VCaP (cell line): ENCODE results near the gene SELENOO.

Experiments
- H3K27ac ChIP-seq: fragments of 450-650 bp; 2 replicates; pipeline ENCODE4 v1.5.1; 2017
- CTCF ChIP-seq: fragments of 450-650 bp; conservative IDR thresholded peaks from 2 replicates; pipeline ENCODE4 v1.5.1; 2017; ENCODE audit warnings: mild to moderate bottlenecking, moderate library complexity

SELENOO gene

DNA sequence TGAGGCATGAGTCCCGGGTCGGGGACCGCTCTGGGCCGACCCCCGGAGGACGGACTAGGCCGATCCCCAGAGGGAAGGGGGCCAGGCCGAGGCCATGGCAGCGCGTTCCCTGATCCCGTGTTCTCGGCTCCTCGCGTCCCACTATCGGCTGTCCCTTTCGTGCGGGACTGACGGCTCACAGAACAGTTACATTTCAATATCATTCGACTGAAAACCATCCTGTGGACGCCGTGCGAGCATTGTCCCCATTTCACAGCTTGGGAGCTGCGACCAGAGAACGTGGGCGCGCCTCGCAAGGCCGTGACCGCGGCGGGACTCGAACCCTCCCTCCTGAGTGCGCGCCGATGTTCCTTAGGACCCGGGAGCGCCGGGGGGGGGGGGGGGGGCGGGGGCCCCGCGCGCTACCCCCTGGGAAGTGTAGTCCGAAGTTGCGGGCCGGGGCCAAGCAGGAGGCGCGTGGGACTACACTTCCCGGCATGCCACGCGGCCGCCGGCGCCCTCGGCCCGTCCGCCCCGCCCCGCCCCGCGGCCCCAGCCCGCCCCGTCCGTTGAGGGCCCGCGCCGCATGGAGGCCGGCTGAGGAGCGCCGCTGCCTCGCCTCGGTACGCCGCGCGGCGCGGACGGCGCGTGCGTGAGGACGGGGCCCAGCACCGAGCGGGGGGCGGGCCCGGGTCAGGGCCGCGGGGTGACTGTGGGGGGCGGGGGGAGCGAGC is 15.3 kb upstream of the SELENOO start, which contains the start of gene TRABD:
Gene TRABD (plus strand): TSS at position 539 of the 713 bp plus-strand sequence. CDS start 7,148 bp downstream, outside the sequence.
- no peak for TF ChIP-seq CTCF
- H3K27ac ChIP-seq = peak within 1 kb of the TSS; percentile 73; the same call in 1 of the 2 replicates

- no peak for TF ChIP-seq CTCF
- H3K27ac ChIP-seq = peak overlapping the region; percentile 73; the same call in 1 of the 2 replicates
Observed at GRCh38 chr22:50186181-50186714, 14.6 kb upstream of the SELENOO start.

DNA sequence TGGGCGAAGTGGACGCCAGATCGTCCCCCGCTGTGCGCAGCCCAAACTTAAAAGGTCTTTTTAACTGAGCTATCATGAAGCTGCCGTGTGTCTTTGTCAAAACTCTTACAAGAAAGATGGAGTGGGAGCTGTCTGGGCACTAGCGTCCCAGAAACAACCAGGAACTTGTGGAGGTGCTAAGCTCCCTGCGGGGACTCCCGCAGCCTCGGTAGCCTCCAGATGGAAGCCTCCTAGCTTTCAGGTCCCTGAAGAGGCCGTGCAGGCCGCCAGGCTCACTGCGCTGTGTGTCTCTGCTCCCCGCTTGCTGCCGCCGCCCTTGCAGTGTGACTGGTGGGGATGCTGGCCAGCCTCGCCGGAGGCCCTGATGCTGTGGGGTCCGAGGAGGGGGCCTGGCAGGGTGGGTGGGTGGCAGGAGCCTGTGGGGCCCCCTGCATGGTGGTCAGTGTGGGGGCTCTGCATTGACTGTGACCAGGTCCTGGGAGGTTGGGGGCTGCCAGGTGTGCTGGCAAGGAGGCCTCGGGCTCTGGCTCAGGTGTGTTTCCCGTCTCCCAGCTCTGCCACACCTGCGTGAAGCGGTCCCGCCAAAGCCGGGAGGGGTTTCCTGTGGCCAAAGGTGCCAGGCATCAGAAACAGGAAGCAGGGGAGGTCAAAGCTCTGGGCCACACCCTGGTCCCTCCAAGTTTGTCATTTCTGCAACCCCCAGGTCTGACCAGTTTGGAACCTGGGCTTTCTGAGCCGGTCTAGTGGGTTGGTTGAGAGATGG is 13.9 kb upstream of the SELENOO start:
- TF ChIP-seq CTCF = no peak
- peak overlapping the region; percentile 73; the same call in 1 of the 2 replicates for H3K27ac ChIP-seq

GRCh38 chr22:50188356-50188755 is 12.5 kb upstream of the SELENOO start:
- TF ChIP-seq CTCF = no peak
- peak overlapping the region; percentile 55; the same call in 1 of the 2 replicates for H3K27ac ChIP-seq

DNA sequence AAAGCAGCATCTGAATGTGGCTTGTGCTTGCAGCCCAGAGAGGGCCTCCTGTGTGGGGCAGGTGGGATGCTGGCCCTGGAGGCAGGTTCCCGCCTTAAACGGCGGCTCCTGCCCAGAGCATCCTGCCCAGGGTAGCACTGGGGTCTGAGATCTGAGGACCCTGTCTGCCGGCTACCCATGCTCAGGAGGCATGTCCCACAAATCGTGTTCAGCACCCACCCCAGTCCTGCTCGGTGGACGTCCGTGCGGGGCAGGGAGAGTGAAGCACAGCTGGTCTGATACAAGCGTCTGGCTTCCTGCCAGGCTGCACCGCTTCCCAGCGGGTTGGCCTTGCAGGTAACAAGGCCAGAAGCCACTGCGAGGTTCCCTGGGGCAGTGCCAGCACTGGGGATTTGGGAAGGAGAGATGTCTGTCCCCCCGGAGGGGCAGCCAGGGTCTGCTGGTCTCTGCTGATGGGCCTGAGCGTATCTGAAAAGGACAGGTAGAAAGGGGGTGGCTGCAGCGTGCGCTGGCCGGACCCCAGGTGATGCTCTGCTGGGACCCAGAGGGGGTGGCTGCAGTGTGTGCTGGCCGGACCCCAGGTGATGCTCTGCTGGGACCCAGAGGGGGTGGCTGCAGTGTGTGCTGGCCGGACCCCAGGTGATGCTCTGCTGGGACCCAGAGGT is 11.5 kb upstream of the SELENOO start:
- no peak for TF ChIP-seq CTCF
- H3K27ac ChIP-seq = peak overlapping the region; percentile 55

- H3K27ac ChIP-seq = peak overlapping the region; percentile 55
- TF ChIP-seq CTCF = no peak
Observed at GRCh38 chr22:50189849-50190181, 11.0 kb upstream of the SELENOO start.
